ENCODE measurements around the gene COL11A2.
"Not testable (repeated sequence)": the region's sequence is repeated elsewhere in the genome, so short reads cannot be mapped to it uniquely, and the experiment has no call there.

Gene COL11A2

GRCh38 chr6:33160728-33161344 lies 31.4 kb downstream of the COL11A2 start:
- TF ChIP-seq CTCF (IDR thresholded peaks at IDR 0.05; ENCODE audit: borderline replicate concordance, insufficient read depth, low read depth, low read length) = no peak
- H3K4me3 ChIP-seq (ENCODE audit: low read depth, low read length) = no peak overlapping the region

- TF ChIP-seq CTCF (IDR thresholded peaks at IDR 0.05; ENCODE audit: borderline replicate concordance, insufficient read depth, low read depth, low read length) = no peak
- H3K4me3 ChIP-seq (ENCODE audit: low read depth, low read length) = no peak overlapping the region
These were observed 32.2 kb downstream of the COL11A2 start for GRCh38 chr6:33160096-33160495.

- H3K4me3 ChIP-seq (ENCODE audit: low read depth, low read length) = no peak overlapping the region
- no peak for TF ChIP-seq CTCF (IDR thresholded peaks at IDR 0.05; ENCODE audit: borderline replicate concordance, insufficient read depth, low read depth, low read length)
These were observed 35.3 kb downstream of the COL11A2 start for GRCh38 chr6:33156964-33157363.

- H3K4me3 ChIP-seq (ENCODE audit: low read depth, low read length) = no peak overlapping the region
- no peak for TF ChIP-seq CTCF (IDR thresholded peaks at IDR 0.05; ENCODE audit: borderline replicate concordance, insufficient read depth, low read depth, low read length)
These were observed 35.7 kb downstream of the COL11A2 start for GRCh38 chr6:33156561-33156960.

GRCh38 chr6:33154349-33154748 lies 37.9 kb downstream of the COL11A2 start:
- TF ChIP-seq CTCF (IDR thresholded peaks at IDR 0.05; ENCODE audit: borderline replicate concordance, insufficient read depth, low read depth, low read length) = no peak
- no peak overlapping the region for H3K4me3 ChIP-seq (ENCODE audit: low read depth, low read length)

- no peak for TF ChIP-seq CTCF (IDR thresholded peaks at IDR 0.05; ENCODE audit: borderline replicate concordance, insufficient read depth, low read depth, low read length)
- no peak overlapping the region for H3K4me3 ChIP-seq (ENCODE audit: low read depth, low read length)
These were observed 41.2 kb downstream of the COL11A2 start for GRCh38 chr6:33151050-33151449.

GRCh38 chr6:33150560-33150959 lies 41.7 kb downstream of the COL11A2 start:
- not testable (repeated sequence) for H3K4me3 ChIP-seq (ENCODE audit: low read depth, low read length)
